DND-41 (cell line): ENCODE results near the gene SHROOM2.

Experiments
- EZH2 ChIP-seq: IDR thresholded peaks from 3 replicates; pipeline ENCODE4 v1.6.1; 2012; ENCODE audit warnings: borderline replicate concordance, low read depth, mild to moderate bottlenecking, moderate library complexity, low read length, inconsistent platforms; ENCODE audit not compliant: severe bottlenecking
- TF ChIP-seq, protein P1 (sequence below): IDR thresholded peaks from 2 replicates; pipeline ENCODE4 v1.5.1; 2012; ENCODE audit warnings: borderline replicate concordance, low read length, moderate library complexity, mild to moderate bottlenecking; ENCODE audit not compliant: poor library complexity, severe bottlenecking; ENCODE audit errors: extremely low read depth

GRCh38 chrX:9775930-9776329 lies 10.3 kb upstream of the SHROOM2 start:
- TF ChIP-seq, protein P1, sequence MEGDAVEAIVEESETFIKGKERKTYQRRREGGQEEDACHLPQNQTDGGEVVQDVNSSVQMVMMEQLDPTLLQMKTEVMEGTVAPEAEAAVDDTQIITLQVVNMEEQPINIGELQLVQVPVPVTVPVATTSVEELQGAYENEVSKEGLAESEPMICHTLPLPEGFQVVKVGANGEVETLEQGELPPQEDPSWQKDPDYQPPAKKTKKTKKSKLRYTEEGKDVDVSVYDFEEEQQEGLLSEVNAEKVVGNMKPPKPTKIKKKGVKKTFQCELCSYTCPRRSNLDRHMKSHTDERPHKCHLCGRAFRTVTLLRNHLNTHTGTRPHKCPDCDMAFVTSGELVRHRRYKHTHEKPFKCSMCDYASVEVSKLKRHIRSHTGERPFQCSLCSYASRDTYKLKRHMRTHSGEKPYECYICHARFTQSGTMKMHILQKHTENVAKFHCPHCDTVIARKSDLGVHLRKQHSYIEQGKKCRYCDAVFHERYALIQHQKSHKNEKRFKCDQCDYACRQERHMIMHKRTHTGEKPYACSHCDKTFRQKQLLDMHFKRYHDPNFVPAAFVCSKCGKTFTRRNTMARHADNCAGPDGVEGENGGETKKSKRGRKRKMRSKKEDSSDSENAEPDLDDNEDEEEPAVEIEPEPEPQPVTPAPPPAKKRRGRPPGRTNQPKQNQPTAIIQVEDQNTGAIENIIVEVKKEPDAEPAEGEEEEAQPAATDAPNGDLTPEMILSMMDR, result no peak
- TF ChIP-seq EZH2, result no peak
